GM18520 (cell line): ENCODE data around the gene SEC22A.

Experiments
- ATAC-seq: cut with Tn5 transposase; IDR thresholded peaks from one replicate; pipeline ENCODE4 v1.9.1; 2021; ENCODE audit not compliant: unreplicated experiment

The SEC22A gene

GRCh38 chr3:123201557-123202427 is at the start of gene SEC22A:
Gene SEC22A, plus strand, starts transcription at chr3:123201943. Its CDS starts 7,275 bp downstream, at chr3:123209218.
- ATAC-seq = peak; percentile 90

- ATAC-seq = no peak
Observed at GRCh38 chr3:123152687-123153086, 49.1 kb upstream of the SEC22A start.

- no peak for ATAC-seq
Observed at GRCh38 chr3:123153125-123154019, 48.4 kb upstream of the SEC22A start.

GRCh38 chr3:123154020-123154985 is 47.4 kb upstream of the SEC22A start:
- no peak for ATAC-seq

- ATAC-seq = no peak
Observed at GRCh38 chr3:123155471-123156011, 46.2 kb upstream of the SEC22A start.

- no peak for ATAC-seq
Observed at GRCh38 chr3:123156276-123156995, 45.3 kb upstream of the SEC22A start.

GRCh38 chr3:123157209-123157597 is 44.5 kb upstream of the SEC22A start:
- no peak for ATAC-seq

GRCh38 chr3:123157598-123158287 is 44.0 kb upstream of the SEC22A start:
- no peak for ATAC-seq

GRCh38 chr3:123158330-123158729 is 43.4 kb upstream of the SEC22A start:
- ATAC-seq = no peak

GRCh38 chr3:123158899-123159390 is 42.8 kb upstream of the SEC22A start:
- ATAC-seq = no peak

GRCh38 chr3:123159926-123160635 is 41.7 kb upstream of the SEC22A start:
- no peak for ATAC-seq

- ATAC-seq = no peak
Observed at GRCh38 chr3:123161167-123161566, 40.6 kb upstream of the SEC22A start.

GRCh38 chr3:123163141-123163540 is 38.6 kb upstream of the SEC22A start:
- no peak for ATAC-seq

- no peak for ATAC-seq
Observed at GRCh38 chr3:123165163-123165562, 36.6 kb upstream of the SEC22A start.

- no peak for ATAC-seq
Observed at GRCh38 chr3:123167686-123168085, 34.1 kb upstream of the SEC22A start.

GRCh38 chr3:123168122-123168521 is 33.6 kb upstream of the SEC22A start:
- no peak for ATAC-seq

- no peak for ATAC-seq
Observed at GRCh38 chr3:123168605-123169004, 33.1 kb upstream of the SEC22A start.

- no peak for ATAC-seq
Observed at GRCh38 chr3:123169492-123169929, 32.2 kb upstream of the SEC22A start.
